HG03097 (cell line): Measurements from ENCODE around the gene AATK.

Experiments
- ATAC-seq: cut with Tn5 transposase; IDR thresholded peaks from one replicate; pipeline ENCODE4 v1.9.1; 2021; ENCODE audit not compliant: unreplicated experiment, low FRiP score

AATK gene

GRCh38 chr17:81130385-81131361 is 35.3 kb downstream of the AATK start:
- no peak for ATAC-seq

DNA sequence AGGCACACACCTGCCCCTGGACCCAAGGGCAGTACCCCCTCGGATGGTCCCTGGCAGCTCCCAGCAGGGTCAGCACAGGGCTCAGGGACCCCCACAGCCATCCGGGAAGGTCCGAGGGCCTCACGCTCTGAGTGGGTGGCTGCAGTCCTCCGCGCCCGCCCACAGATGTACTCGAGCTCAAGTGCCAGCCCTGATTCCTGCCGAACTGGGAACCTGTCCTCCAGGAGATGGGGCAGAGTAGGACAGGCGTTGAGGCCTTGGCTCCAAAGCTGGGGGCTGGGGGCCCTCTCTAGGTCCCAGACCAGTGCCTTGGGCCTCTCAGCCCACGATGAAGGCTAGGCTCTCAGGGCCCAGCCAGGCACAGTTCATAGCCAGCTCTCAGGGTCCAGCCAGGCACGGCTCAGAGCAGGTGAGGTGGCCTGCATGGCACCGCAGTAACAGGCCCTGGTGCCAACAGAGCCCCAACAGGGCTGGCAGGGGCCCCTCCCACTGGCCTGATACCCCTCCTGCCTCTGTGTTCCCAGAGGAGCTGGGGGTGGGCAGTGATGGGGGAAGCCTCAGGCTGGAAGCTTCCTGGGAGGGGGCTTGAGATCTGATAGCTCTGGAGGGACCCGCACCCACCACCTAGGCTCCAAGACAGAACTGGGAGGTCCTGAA is 36.2 kb downstream of the AATK start:
- no peak for ATAC-seq

DNA sequence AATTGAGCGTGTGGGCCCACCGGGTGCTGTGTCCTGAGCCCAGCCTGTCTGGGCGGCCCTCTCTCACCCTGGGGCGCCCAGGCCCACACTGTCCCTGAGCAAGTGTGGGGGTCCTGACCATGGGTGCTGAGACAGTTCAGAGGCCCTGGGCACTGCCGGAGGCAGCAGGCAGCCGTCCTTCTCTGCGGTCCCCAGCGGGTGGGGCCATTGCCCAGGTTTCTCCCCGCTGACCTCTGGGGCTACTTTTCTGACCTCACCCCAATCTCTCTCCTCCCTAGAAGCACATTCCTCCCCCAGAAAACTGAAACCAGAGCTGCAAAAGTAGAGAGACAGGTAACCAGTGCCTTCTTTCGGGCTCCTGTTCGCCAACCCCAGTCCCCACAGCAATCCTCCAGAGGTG is 36.7 kb downstream of the AATK start:
- ATAC-seq = no peak

DNA sequence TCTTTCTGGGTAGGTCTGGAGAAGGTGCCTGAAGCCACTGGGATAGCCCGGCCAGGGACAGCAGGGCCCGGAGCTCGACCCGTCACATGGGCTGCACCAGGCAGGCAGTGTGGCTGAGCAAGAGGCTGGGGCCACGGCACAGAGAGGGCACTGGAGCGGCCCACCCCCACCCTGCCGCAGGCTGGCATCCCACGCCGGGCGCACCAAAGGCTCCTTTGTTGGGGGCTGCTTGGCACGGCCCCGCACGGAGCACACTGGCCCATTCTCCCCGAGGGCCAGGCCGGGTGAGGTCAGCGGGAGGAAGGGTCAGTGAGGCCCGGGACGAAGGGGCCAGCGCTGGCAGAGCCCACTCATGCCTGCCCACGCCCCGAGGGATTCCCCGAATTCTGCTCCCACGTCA is 37.2 kb downstream of the AATK start:
- no peak for ATAC-seq

DNA sequence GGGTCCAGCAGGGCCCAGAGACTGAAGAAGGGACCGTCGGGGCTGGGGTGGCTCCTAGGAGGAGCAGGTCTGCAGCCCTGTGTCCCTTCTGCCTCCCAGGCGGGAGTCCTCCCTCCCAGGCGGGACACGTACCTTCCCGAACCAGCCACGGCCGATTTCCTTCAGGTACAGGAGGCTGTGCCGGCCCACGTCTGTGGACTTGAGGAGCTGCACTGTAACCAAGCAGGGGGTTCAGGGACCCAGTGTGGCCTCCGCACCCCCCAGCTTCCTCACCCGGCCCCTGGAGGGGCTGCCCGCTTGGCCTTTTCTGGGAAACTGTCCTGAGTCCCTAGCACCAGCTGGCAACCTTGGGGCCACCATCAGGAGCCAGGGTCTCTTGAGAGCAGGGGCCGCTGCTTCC is 37.7 kb downstream of the AATK start:
- ATAC-seq = no peak

- no peak for ATAC-seq
Measured at GRCh38 chr17:81127526-81128177, 38.4 kb downstream of the AATK start.

- ATAC-seq = no peak
Measured at GRCh38 chr17:81127133-81127455, 38.9 kb downstream of the AATK start.

- ATAC-seq = no peak
Measured at GRCh38 chr17:81126281-81127132, 39.5 kb downstream of the AATK start.

DNA sequence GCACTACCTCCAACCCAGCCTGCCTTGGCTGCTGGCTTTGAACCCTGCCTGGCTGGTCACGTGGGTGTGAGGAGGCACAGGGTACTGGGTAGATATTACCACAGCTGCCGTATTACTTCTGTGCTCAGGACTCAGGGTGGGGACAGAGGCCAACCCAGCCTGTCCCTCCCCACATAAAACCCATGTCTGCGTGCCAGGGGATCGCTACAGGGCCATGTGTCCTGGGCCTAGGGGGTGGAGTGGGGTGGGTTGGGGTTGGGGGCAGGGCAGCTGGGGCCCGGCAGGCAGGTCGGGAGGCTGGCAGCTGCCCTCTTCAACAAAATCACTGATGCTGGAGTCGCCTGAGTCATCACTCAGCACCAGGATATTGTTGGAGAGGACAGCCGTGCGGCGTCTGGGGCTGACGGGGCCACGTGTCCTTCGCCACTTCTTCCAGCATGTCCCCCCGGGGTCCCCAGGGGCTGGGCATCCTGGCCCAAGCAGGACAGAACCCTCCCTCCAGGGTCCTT is 40.4 kb downstream of the AATK start:
- ATAC-seq = no peak

- ATAC-seq = no peak
Measured at GRCh38 chr17:81124377-81124776, 41.6 kb downstream of the AATK start.

DNA sequence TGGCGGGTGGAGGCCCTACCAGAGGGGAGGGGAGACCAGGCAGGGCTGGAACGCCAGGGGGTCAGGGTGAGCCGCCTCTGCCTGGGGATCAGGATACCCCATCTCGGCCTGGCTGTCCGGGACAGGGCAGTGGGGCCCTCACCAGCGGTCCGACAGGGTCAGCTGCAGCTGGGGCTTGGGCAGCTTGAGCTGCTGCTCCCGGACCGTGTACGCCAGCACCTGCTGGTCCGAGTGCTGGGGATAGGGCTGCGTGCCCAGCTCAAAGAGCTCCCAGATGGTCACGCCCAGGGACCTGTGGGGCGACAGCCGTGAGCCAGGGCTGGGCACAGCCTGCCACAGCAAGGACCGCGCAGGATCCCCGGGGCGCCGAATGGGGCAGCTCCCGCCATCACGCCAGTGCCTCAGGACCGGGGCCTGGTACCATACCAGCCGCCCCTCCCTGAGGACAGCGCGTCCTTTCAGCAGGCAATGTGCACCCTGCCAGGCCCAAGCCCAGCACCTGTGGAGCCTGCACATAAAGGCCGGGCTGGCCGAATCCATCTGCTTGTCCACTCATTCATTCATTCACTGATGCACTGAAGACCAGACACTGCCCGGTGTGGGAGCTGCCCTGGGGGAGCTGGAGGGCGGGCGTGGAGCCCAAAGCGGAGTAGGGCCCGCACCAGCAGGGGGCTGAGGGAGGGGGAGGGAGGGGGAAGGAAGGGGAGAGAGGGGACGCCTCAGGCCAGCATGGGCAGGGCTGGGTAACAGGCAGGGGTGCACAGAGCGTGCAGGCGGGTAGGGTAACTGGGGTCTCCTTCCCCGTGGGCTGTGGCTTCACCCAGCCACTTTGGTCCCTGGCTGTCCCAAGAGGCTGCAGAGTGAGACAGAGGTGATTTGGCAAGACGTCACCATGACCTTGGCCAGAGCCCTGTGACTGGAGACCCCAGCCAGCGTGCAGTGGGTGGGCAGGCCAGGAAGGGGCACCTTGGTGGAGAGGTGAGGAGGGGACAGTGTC is 42.7 kb downstream of the AATK start:
- ATAC-seq = no peak

- ATAC-seq = no peak
Measured at GRCh38 chr17:81121841-81122733, 43.9 kb downstream of the AATK start.

DNA sequence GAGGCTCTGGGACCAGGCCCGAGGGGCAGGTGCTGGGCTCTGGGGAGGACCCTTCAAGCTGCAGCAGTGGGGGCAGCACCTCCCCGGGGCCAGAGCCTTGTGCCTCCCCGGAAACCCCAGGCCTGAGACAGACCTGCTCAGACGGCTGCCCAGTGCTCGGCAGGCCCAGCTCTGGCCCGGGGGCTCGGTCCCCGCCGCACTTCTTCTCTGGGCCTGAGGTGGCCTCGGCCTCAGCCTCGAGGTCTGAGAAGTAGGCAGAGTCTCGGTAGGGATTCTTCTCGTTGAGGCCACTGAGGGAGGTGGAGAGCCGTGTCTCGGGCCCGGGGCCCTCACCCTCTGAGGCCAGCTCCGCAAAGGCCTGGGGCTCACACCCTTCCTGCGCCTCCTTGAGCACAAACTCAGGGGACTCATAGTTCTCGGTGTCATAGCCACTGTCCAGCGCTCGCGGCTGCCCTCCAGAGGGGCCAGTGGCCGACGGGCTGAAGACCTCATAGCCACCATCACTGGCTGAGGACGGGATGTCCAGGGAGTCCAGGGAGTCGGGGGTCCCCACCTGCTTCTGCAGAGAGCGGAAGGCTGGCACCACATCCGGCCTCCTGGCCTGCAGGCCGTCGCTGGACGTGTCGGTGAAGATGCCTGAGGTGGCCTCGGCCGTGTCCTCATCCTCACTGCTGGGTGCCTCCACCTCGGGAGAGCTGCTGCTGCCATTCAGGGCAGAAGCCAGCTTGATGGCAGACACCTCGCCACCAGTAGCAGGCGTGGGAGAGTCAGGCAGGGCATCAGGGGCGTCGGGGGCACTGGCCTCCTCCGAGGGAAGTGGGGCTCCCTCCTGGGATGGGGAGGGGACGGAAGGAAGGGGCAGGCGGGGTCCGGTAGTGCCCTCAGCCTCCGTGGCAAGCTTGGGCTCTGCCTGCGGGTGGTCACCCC is 45.1 kb downstream of the AATK start:
- no peak for ATAC-seq

DNA sequence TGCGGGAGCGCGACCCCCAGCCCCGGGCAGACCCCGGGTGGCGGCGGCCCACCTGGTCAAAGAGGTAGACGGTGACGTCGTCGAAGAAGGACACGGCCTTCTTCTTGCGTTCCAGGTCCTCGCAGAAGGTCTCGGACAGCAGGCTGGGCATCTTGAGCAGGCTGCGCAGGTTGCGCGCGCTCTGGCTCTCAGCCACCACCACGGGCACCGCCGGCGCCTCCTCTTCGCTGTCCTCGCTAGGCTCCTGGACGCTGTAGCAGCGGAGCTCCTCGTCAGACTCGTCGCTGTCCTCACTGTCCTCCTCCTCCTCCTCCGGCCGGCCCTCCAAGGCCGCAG is 45.9 kb downstream of the AATK start:
- ATAC-seq = no peak

GRCh38 chr17:81119223-81120148 is 46.5 kb downstream of the AATK start:
- ATAC-seq = no peak
